Stimulated activated CD4-positive, alpha-beta T cell treated with anti-CD3 and anti-CD28 coated beads, Interleukin-15, amount 100 ng/mL, for 24 hours (primary cell): ENCODE measurements around the gene WNT5A.

Experiments
- DNase-seq: peaks from one replicate; pipeline ENCODE4 v3.0.0-alpha.2; 2020

The WNT5A gene

GRCh38 chr3:55486857-55487380, at the start of gene WNT5A:
Gene WNT5A (minus strand): TSS chr3:55487306. CDS start chr3:55486985, 321 bp downstream.
- DNase-seq, result no peak

GRCh38 chr3:55534876-55535275, 47.8 kb upstream of the WNT5A start:
- DNase-seq, result no peak

GRCh38 chr3:55532806-55533205, 45.7 kb upstream of the WNT5A start:
- DNase-seq, result no peak

- DNase-seq, result no peak
Measured at GRCh38 chr3:55531321-55531720, 44.2 kb upstream of the WNT5A start.

GRCh38 chr3:55527361-55527760, 40.3 kb upstream of the WNT5A start:
- DNase-seq, result no peak

- no peak for DNase-seq
Measured at GRCh38 chr3:55526332-55527030, 39.4 kb upstream of the WNT5A start.

- no peak for DNase-seq
Measured at GRCh38 chr3:55525436-55525835, 38.3 kb upstream of the WNT5A start.

- no peak for DNase-seq
Measured at GRCh38 chr3:55524565-55525244, 37.6 kb upstream of the WNT5A start.

- DNase-seq, result no peak
Measured at GRCh38 chr3:55523471-55523870, 36.4 kb upstream of the WNT5A start.

GRCh38 chr3:55521738-55522421, 34.8 kb upstream of the WNT5A start:
- DNase-seq, result no peak

GRCh38 chr3:55521064-55521737, 34.1 kb upstream of the WNT5A start:
- DNase-seq, result no peak

- DNase-seq, result no peak
Measured at GRCh38 chr3:55519019-55519418, 31.9 kb upstream of the WNT5A start.

- DNase-seq, result no peak
Measured at GRCh38 chr3:55518451-55518850, 31.3 kb upstream of the WNT5A start.

GRCh38 chr3:55516392-55517030, 29.4 kb upstream of the WNT5A start:
- no peak for DNase-seq

- DNase-seq, result no peak
Measured at GRCh38 chr3:55515550-55516246, 28.6 kb upstream of the WNT5A start.

GRCh38 chr3:55514962-55515361, 27.9 kb upstream of the WNT5A start:
- DNase-seq, result no peak

GRCh38 chr3:55512571-55513343, 25.7 kb upstream of the WNT5A start:
- no peak for DNase-seq

GRCh38 chr3:55511895-55512570, 24.9 kb upstream of the WNT5A start:
- no peak for DNase-seq

GRCh38 chr3:55508335-55508734, 21.2 kb upstream of the WNT5A start:
- no peak for DNase-seq

GRCh38 chr3:55507808-55508207, 20.7 kb upstream of the WNT5A start:
- DNase-seq, result no peak

- DNase-seq, result no peak
Measured at GRCh38 chr3:55505776-55506175, 18.7 kb upstream of the WNT5A start.
